ENCODE measurements around the gene TRIM59.

GRCh38 chr3:160412477-160412876, 37.1 kb downstream of the TRIM59 start:
- TF ChIP-seq, protein P1, sequence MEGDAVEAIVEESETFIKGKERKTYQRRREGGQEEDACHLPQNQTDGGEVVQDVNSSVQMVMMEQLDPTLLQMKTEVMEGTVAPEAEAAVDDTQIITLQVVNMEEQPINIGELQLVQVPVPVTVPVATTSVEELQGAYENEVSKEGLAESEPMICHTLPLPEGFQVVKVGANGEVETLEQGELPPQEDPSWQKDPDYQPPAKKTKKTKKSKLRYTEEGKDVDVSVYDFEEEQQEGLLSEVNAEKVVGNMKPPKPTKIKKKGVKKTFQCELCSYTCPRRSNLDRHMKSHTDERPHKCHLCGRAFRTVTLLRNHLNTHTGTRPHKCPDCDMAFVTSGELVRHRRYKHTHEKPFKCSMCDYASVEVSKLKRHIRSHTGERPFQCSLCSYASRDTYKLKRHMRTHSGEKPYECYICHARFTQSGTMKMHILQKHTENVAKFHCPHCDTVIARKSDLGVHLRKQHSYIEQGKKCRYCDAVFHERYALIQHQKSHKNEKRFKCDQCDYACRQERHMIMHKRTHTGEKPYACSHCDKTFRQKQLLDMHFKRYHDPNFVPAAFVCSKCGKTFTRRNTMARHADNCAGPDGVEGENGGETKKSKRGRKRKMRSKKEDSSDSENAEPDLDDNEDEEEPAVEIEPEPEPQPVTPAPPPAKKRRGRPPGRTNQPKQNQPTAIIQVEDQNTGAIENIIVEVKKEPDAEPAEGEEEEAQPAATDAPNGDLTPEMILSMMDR (IDR thresholded peaks at IDR 0.05): no peak
- TF ChIP-seq EZH2phosphoT487 (IDR thresholded peaks at IDR 0.05): no peak
- no peak for TF ChIP-seq EZH2 (IDR thresholded peaks at IDR 0.05)
